Neutrophil (primary cell): ENCODE data around the gene EXOC3.

ENCODE experiments used
- H3K27ac ChIP-seq: fragments of 200-600 bp; sonication (generic); 2 replicates; pipeline ENCODE4 v1.5.1; 2016; ENCODE audit warnings: mild to moderate bottlenecking, moderate library complexity
- H3K27me3 ChIP-seq: fragments of 200-600 bp; sonication (generic); 2 replicates; pipeline ENCODE4 v1.6.0; 2016; ENCODE audit warnings: mild to moderate bottlenecking
- H3K36me3 ChIP-seq: fragments of 200-600 bp; sonication (generic); 2 replicates; pipeline ENCODE4 v1.5.1; 2017
- H3K4me1 ChIP-seq, 2 experiments: fragments of 200-600 bp in 1 of 2; sonication (generic) in 1 of 2; 1 replicate in 1 of 2; 2 replicates in 1 of 2; pipeline versions ENCODE4 v1.5.1 to v1.6.1; 2013 to 2016; ENCODE audit warnings: low read depth in 1 of 2, low read length in 1 of 2, mild to moderate bottlenecking in 1 of 2, moderate library complexity in 1 of 2; ENCODE audit not compliant: control insufficient read depth in 1 of 2, insufficient read depth in 1 of 2
- H3K4me3 ChIP-seq, 2 experiments: fragments of 200-600 bp in 1 of 2; sonication (generic) in 1 of 2; 1 replicate in 1 of 2; 2 replicates in 1 of 2; pipeline ENCODE4 v1.5.1; 2013 to 2016; ENCODE audit warnings: low read depth in 1 of 2, low read length in 1 of 2, mild to moderate bottlenecking in 1 of 2, moderate library complexity in 1 of 2
- H3K9me3 ChIP-seq: fragments of 200-600 bp; sonication (generic); 2 replicates; pipeline ENCODE4 v1.5.1; 2016
- TF ChIP-seq, protein P1 (sequence below): fragments of 200-600 bp; sonication (generic); IDR thresholded peaks from 2 replicates; pipeline ENCODE4 v1.5.1; 2016; ENCODE audit warnings: antibody characterized with exemption

EXOC3 gene

DNA sequence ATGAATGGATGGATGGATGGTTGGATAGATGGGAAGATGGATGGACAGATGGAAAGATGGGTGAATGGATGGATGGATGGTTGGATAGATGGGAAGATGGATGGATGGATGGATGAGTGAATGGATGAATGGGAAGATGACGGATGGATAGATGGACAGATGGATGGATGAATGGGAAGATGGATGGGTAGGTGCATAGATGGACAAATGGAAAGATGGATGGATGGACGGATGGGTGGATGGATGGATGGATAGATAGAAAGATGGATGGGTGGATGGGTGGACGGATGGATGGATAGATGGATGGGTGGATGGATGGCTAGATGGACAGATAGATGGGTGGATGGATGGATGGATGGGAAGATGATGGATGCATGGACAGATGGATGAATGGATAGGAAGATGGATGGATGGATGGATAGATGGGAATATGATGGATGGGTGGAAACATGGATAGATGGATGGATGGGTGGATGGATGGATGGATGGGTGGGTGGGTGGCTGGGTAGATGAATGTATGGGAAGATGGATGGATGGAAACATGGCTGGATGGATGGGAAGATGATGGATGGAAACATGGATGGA is 16.5 kb upstream of the EXOC3 start:
- H3K4me1 ChIP-seq, result no peaks in the 10 kb centered on the region
- no peak overlapping the region for H3K27ac ChIP-seq
- no peaks in the 10 kb centered on the region for H3K9me3 ChIP-seq
- peaks cover 17% of the 10 kb centered on the region for H3K27me3 ChIP-seq
- H3K36me3 ChIP-seq, result no peaks in the 10 kb centered on the region
- no peak overlapping the region for H3K4me3 ChIP-seq
- TF ChIP-seq, protein P1, sequence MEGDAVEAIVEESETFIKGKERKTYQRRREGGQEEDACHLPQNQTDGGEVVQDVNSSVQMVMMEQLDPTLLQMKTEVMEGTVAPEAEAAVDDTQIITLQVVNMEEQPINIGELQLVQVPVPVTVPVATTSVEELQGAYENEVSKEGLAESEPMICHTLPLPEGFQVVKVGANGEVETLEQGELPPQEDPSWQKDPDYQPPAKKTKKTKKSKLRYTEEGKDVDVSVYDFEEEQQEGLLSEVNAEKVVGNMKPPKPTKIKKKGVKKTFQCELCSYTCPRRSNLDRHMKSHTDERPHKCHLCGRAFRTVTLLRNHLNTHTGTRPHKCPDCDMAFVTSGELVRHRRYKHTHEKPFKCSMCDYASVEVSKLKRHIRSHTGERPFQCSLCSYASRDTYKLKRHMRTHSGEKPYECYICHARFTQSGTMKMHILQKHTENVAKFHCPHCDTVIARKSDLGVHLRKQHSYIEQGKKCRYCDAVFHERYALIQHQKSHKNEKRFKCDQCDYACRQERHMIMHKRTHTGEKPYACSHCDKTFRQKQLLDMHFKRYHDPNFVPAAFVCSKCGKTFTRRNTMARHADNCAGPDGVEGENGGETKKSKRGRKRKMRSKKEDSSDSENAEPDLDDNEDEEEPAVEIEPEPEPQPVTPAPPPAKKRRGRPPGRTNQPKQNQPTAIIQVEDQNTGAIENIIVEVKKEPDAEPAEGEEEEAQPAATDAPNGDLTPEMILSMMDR, result no peak

DNA sequence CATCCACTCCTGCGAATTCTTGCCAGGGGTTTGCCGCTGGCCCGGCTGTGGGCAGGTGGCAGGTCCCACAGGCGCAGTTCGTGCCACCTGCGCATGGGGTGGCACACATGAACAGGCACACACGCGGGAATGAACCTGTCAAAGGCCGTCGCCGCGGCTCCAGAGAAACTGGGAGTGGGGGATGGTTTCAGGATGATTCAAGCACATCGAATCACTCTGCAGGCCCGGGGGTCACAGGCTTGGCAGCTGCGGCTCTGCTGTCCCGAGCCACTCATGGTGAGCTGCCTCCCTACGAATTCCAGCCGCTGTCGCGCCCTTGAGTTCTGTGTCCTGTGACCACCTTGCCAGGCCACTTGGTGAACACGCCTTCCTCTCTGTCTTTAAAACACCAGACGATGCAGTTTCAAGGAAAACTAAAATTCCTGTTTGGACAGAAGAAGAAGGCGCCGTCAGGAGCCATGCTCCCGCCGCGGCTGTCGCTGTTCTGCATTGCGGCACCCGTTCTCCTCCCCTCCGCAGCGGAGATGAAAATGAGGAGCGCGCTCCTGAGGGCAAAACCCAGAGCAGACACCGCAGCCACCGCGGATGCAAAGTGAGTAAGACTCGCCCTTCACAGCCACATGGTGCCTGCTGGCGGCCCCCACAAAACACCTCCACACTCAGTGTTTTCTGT is 15.4 kb upstream of the EXOC3 start:
- Histone ChIP-seq H3K4me3 (no peak overlapping the region), H3K27ac (no peak overlapping the region), H3K9me3 (no peaks in the 10 kb centered on the region), H3K27me3 (peaks cover 20% of the 10 kb centered on the region), H3K4me1 (no peaks in the 10 kb centered on the region), H3K36me3 (no peaks in the 10 kb centered on the region)
- TF ChIP-seq, protein P1, result no peak

DNA sequence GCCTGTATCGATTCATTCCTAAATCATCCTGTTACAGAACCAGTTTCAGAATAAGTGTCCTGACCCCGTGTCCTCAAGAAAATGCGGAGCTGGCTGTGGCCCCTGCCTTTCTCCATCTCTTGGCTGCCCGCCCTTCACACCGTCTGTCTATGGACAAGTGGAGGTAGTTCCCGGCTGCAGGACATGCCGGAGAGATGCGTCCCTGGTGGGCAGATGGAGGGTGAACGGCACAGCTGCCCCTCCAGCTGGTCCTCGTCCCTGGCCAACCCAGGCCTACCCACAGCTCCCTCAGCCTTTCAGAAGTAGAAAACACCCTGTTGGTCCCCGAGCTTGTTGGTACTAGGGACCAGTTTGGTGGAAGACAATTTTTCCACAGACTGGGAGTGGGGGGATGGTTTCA is 14.8 kb upstream of the EXOC3 start:
- Histone ChIP-seq H3K27ac (no peak overlapping the region), H3K36me3 (no peaks in the 10 kb centered on the region), H3K4me1 (no peaks in the 10 kb centered on the region), H3K9me3 (no peaks in the 10 kb centered on the region), H3K27me3 (peaks cover 20% of the 10 kb centered on the region), H3K4me3 (no peak overlapping the region)
- TF ChIP-seq, protein P1, result no peak

DNA sequence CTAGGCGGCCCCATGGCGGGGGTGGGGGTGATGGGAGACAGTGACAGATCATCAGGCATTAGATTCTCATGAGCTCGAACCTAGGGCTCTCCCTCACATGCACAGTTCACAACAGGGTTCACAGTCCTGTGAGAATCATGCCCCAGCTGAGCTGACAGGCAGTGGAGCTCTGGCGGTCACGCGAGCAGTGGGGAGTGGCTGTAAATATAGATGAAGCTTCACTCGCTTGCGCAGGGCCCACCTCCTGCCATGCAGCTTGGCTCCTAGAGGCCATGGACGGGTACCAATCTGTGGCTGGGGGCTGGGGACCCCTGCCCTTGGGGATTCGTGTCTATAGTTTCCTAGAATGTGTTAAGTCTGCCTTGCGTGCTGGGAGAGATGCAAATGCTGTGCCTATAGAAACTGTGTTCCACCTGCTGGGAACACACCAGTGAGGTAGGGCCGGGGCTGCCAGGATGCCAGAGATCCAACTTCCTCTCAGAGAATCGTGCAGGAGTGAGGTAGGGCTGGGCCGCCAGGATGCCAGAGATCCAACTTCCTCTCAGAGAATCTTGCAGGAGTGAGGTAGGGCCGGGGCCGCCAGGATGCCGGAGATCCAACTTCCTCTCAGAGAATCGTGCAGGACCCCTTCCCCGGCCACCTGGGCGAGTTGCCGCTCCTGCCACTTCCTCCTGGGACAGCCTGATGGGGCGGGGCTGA is 14.1 kb upstream of the EXOC3 start:
- no peaks in the 10 kb centered on the region for H3K4me1 ChIP-seq
- peaks cover 20% of the 10 kb centered on the region for H3K27me3 ChIP-seq
- TF ChIP-seq, protein P1, result no peak
- no peak overlapping the region for H3K27ac ChIP-seq
- H3K36me3 ChIP-seq, result no peaks in the 10 kb centered on the region
- H3K9me3 ChIP-seq, result no peaks in the 10 kb centered on the region
- no peak overlapping the region for H3K4me3 ChIP-seq

DNA sequence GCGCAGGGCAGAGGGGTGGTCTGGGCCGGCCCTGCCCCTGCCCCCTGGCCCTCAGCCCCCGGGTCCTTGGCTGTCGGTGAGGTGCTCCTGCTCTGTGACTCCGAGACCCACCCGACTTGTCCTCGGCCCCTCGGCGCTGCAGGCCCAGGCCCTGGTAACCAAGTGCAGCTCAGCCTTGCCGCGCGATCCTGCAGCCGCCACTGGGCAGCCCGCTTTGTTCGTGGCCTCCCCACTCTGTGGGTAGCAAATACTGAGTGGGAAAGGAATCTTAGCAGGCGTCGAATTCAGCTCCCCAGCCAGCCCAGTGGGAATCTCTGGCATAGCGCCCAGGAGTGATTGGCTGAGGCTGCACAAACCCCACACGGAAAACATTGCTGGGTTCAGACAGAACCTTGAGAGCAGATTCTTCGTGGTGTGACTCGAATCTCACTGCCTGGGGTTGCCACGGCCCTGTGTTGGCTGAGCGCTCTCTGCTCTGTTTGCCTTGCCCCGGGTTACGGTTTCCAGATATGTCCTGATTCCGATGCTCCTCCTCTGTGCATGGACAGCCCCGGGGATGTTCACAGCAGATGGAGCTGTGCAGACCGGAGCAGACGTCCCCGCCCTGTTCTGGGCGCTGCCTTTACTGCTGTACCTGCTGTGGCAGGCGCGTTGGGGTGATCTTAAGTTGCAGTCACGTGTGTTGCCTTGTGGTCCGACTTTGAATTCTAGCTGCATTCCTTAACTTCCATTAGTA is 13.4 kb upstream of the EXOC3 start:
- Histone ChIP-seq H3K4me1 (no peaks in the 10 kb centered on the region), H3K9me3 (no peaks in the 10 kb centered on the region), H3K36me3 (no peaks in the 10 kb centered on the region), H3K4me3 (no peak overlapping the region), H3K27me3 (peaks cover 20% of the 10 kb centered on the region), H3K27ac (no peak overlapping the region)
- TF ChIP-seq, protein P1, result no peak
